Smooth muscle cell (in vitro differentiated cells): Measurements from ENCODE around the gene PSMB10. TPM values are rescaled to one million over a fixed set of nuclear protein-coding genes. Genes with fewer than 3 reads are reported as not detected.

Experiments
- DNase-seq: peaks from one replicate; lab custom pipeline; 2025; ENCODE audit not compliant: unreplicated experiment; lab: John Stamatoyannopoulos, UW
- H2AFZ ChIP-seq: fragments of 200-600 bp; sonication (generic); 2 replicates; pipeline ENCODE4 v1.6.0; 2016; ENCODE audit warnings: antibody characterized with exemption, low read depth, mild to moderate bottlenecking
- H3F3A ChIP-seq: fragments of 200-600 bp; sonication (generic); 2 replicates; pipeline ENCODE4 v1.6.0; 2017; ENCODE audit warnings: antibody characterized with exemption, low read depth
- H3K27ac ChIP-seq: fragments of 200-600 bp; sonication (generic); 2 replicates; pipeline ENCODE4 v1.5.1; 2016; ENCODE audit warnings: low read depth, mild to moderate bottlenecking
- H3K27me3 ChIP-seq: fragments of 200-600 bp; sonication (generic); 2 replicates; pipeline ENCODE4 v1.6.1; 2016; ENCODE audit warnings: low read depth, mild to moderate bottlenecking
- H3K36me3 ChIP-seq: fragments of 200-600 bp; sonication (generic); 2 replicates; pipeline ENCODE4 v1.5.1; 2016; ENCODE audit warnings: low read depth
- H3K4me1 ChIP-seq: fragments of 200-600 bp; sonication (generic); 2 replicates; pipeline ENCODE4 v1.5.1; 2016; ENCODE audit warnings: low read depth
- H3K4me2 ChIP-seq: fragments of 200-600 bp; sonication (generic); 2 replicates; pipeline ENCODE4 v1.6.0; 2016; ENCODE audit warnings: mild to moderate bottlenecking
- H3K4me3 ChIP-seq: fragments of 200-600 bp; sonication (generic); 2 replicates; pipeline ENCODE4 v1.5.1; 2016; ENCODE audit warnings: mild to moderate bottlenecking
- H3K79me2 ChIP-seq: fragments of 200-600 bp; sonication (generic); 2 replicates; pipeline ENCODE4 v1.6.0; 2016; ENCODE audit warnings: low read depth, mild to moderate bottlenecking
- H3K9ac ChIP-seq: fragments of 200-600 bp; sonication (generic); 2 replicates; pipeline ENCODE4 v1.6.0; 2016; ENCODE audit warnings: low read depth
- H3K9me3 ChIP-seq: fragments of 200-600 bp; sonication (generic); replicated peaks from 2 replicates; pipeline ENCODE4 v1.5.1; 2016; ENCODE audit warnings: low read depth
- H4K20me1 ChIP-seq: fragments of 200-600 bp; sonication (generic); 2 replicates; pipeline ENCODE4 v1.6.0; 2016; ENCODE audit warnings: low read depth
- WGBS: methylation state at CpG from one replicate; pipeline ENCODE4 v1.1.7; 2016; ENCODE audit warnings: low lambda C conversion rate; 5-methylcytosine and 5-hydroxymethylcytosine counted together
- polyA plus RNA-seq: library from polyadenylated mRNA; unstranded; fragments of >200 nt; fragmentation: Nextera tagmentation; extraction: Ambion mirVana; gene quantifications from 2 replicates; pipeline ENCODE4 v1.2.1, GENCODE V29; 2016
- total RNA-seq: library from RNA; depleted of rRNA; stranded (reverse); fragments of >200 nt; gene quantifications from 2 replicates; pipeline ENCODE4 v1.2.3, GENCODE V29; 2014
- TF ChIP-seq, protein P1 (sequence below): fragments of 200-600 bp; sonication (generic); IDR thresholded peaks from 2 replicates; pipeline ENCODE4 v1.5.1; 2017; ENCODE audit warnings: borderline replicate concordance, mild to moderate bottlenecking, antibody characterized with exemption; ENCODE audit not compliant: insufficient read depth, poor library complexity, severe bottlenecking

The PSMB10 gene
- total and polyA plus RNA-seq, 2 experiments from 2014 or later: 17.3 to 38.4 TPM

DNA sequence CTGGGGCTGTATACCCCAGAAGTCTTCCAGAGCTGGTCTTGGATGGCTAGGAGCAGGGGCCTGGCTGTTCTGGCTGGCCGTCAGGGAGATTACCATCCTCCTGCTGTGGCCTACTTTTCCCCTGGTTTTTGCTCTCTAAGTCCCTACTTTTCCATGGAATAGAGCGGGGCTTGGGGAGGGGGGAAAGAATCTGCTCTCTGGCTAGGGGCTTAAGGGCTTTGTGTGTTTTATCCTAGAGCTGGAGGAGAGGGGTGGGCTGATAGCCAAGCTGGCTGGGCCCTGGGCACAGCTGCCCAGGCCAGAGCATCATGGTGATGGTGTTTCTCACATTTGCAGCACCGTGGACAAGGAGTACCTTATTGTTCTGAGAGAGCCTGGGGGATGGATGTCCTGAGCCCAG is 48.3 kb downstream of the PSMB10 start:
- Histone ChIP-seq H2AFZ (no peak overlapping the region), H3K4me2 (no peak overlapping the region), H3K36me3 (no peaks in the 10 kb centered on the region), H3K27ac (no peak overlapping the region), H4K20me1 (peaks cover 14% of the 10 kb centered on the region), H3K27me3 (no peaks in the 10 kb centered on the region), H3K4me1 (peaks cover 11% of the 10 kb centered on the region), H3K9ac (no peak overlapping the region), H3K79me2 (no peaks in the 10 kb centered on the region), H3K4me3 (no peak overlapping the region), H3F3A (no peaks in the 10 kb centered on the region), H3K9me3 (no peaks in the 10 kb centered on the region)
- DNase-seq: no peak
- WGBS: 76% methylated on average over 3 of the region's 3 CpGs
- TF ChIP-seq, protein P1, sequence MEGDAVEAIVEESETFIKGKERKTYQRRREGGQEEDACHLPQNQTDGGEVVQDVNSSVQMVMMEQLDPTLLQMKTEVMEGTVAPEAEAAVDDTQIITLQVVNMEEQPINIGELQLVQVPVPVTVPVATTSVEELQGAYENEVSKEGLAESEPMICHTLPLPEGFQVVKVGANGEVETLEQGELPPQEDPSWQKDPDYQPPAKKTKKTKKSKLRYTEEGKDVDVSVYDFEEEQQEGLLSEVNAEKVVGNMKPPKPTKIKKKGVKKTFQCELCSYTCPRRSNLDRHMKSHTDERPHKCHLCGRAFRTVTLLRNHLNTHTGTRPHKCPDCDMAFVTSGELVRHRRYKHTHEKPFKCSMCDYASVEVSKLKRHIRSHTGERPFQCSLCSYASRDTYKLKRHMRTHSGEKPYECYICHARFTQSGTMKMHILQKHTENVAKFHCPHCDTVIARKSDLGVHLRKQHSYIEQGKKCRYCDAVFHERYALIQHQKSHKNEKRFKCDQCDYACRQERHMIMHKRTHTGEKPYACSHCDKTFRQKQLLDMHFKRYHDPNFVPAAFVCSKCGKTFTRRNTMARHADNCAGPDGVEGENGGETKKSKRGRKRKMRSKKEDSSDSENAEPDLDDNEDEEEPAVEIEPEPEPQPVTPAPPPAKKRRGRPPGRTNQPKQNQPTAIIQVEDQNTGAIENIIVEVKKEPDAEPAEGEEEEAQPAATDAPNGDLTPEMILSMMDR: no peak

GRCh38 chr16:67886387-67886786 is 50.3 kb downstream of the PSMB10 start:
- Histone ChIP-seq H3K9ac (no peak overlapping the region), H3K27ac (no peak overlapping the region), H3K79me2 (no peaks in the 10 kb centered on the region), H3K9me3 (no peaks in the 10 kb centered on the region), H3K4me1 (peaks cover 5% of the 10 kb centered on the region), H3K4me3 (no peak overlapping the region), H3F3A (no peaks in the 10 kb centered on the region), H3K4me2 (no peak overlapping the region), H3K27me3 (no peaks in the 10 kb centered on the region), H2AFZ (no peak overlapping the region), H3K36me3 (no peaks in the 10 kb centered on the region), H4K20me1 (peaks cover 16% of the 10 kb centered on the region)
- TF ChIP-seq, protein P1: no peak
- WGBS: 90% methylated on average over 5 of the region's 5 CpGs
- DNase-seq: no peak

DNA sequence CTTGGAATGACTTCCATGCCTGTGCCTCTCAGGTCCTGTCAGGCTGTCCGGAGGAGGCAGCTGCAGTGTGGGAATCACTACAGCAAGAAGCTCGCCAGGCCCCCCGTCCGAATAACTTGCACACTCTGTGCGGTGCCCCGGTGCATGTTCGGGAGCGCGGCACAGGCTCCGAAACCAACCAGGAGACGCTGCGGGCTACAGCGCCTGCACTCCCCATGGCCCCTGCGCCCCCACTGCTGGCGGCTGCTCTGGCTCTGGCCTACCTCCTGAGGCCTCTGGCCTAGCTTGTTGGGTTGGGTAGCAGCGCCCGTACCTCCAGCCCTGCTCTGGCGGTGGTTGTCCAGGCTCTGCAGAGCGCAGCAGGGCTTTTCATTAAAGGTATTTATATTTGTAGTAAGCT is 50.7 kb downstream of the PSMB10 start:
- no peaks in the 10 kb centered on the region for H3K9me3 ChIP-seq
- no peak overlapping the region for H3K27ac ChIP-seq
- H3F3A ChIP-seq: no peaks in the 10 kb centered on the region
- peaks cover 16% of the 10 kb centered on the region for H4K20me1 ChIP-seq
- no peak for DNase-seq
- H3K4me1 ChIP-seq: peaks cover 5% of the 10 kb centered on the region
- WGBS: 97% methylated on average over 19 of the region's 19 CpGs
- no peaks in the 10 kb centered on the region for H3K36me3 ChIP-seq
- TF ChIP-seq, protein P1: no peak
- H3K79me2 ChIP-seq: no peaks in the 10 kb centered on the region
- no peak overlapping the region for H3K4me2 ChIP-seq
- no peak overlapping the region for H2AFZ ChIP-seq
- no peaks in the 10 kb centered on the region for H3K27me3 ChIP-seq
- H3K4me3 ChIP-seq: no peak overlapping the region
- H3K9ac ChIP-seq: no peak overlapping the region

- Histone ChIP-seq H3K4me3 (no peak overlapping the region), H4K20me1 (peaks cover 16% of the 10 kb centered on the region), H3K36me3 (no peaks in the 10 kb centered on the region), H2AFZ (no peak overlapping the region), H3K27ac (no peak overlapping the region), H3K9me3 (no peaks in the 10 kb centered on the region), H3K9ac (no peak overlapping the region), H3F3A (no peaks in the 10 kb centered on the region), H3K4me1 (peaks cover 5% of the 10 kb centered on the region), H3K27me3 (no peaks in the 10 kb centered on the region), H3K4me2 (no peak overlapping the region), H3K79me2 (no peaks in the 10 kb centered on the region)
- DNase-seq: no peak
- TF ChIP-seq, protein P1: no peak
- 95% methylated on average over 12 of the region's 12 CpGs for WGBS
These were observed 51.1 kb downstream of the PSMB10 start for GRCh38 chr16:67885545-67885944.
